ENCODE measurements around the gene UBE2S. TPM values are rescaled to one million over a fixed set of nuclear protein-coding genes. Genes with fewer than 3 reads are reported as not detected.
A peak's percentile ranks its signal among the peaks of the same experiment; 100 is the strongest.
"Not testable (repeated sequence)": the region's sequence is repeated elsewhere in the genome, so short reads cannot be mapped to it uniquely, and the experiment has no call there.

Gene UBE2S
- 10 to 100 TPM; 50.9 to 62.9 TPM for total RNA-seq
- 21.7 TPM for polyA plus RNA-seq (2013, experiment 1 of 2)
- polyA plus RNA-seq (2013, experiment 2 of 2) = 27.0 TPM
- 5.2 to 225 (median 23.9) reads per million in 172 experiments for total RNA-seq

- CTCF ChIA-PET = interaction anchor here (1.2 kb wide), 1 partner anchor 247 kb away, joined by 3 read pairs; no protein-coding TSS in a partner anchor
- not testable (repeated sequence) for H3K27me3 ChIP-seq (ENCODE audit: control insufficient read depth in 1 of 2, insufficient read depth in 2 of 2, low read length in 2 of 2)
These were observed at the start of gene UBE2S for GRCh38 chr19:55407550-55407799. UBE2S (minus strand) TSS chr19:55407788; CDS start chr19:55407589, 199 bp downstream.

GRCh38 chr19:55456347-55456746 lies 48.8 kb upstream of the UBE2S start:
- Mint-ChIP-seq H3K27ac (no peak overlapping the region), H3K4me1 (ENCODE audit: low read depth) (peaks cover 25% of the 10 kb centered on the region), H3K9me3 (no peaks in the 10 kb centered on the region), H3K27me3 (peaks cover 25% of the 10 kb centered on the region), H3K4me3 (peak overlapping the region; percentile 25), H3K36me3 (ENCODE audit: low read depth) (no peaks in the 10 kb centered on the region)
- Histone ChIP-seq H3K9me3 (ENCODE audit: control insufficient read depth in 1 of 2, insufficient read depth in 1 of 2, low read length in 2 of 2) (peaks cover 0 to 7% of the 10 kb centered on the region in 2 experiments), H3K27ac (ENCODE audit: low read depth in 1 of 2, low read length in 2 of 2) (no peak overlapping the region), H3K4me3 (ENCODE audit: low read length) (no peak overlapping the region), H3K4me1 (ENCODE audit: insufficient read depth, low read length) (peaks cover 26% of the 10 kb centered on the region), H3K36me3 (ENCODE audit: insufficient read depth, low read length) (no peaks in the 10 kb centered on the region), H3K27me3 (ENCODE audit: control insufficient read depth in 1 of 2, insufficient read depth in 2 of 2, low read length in 2 of 2) (peaks cover 9 to 12% of the 10 kb centered on the region in 2 experiments)
- CTCF ChIA-PET = no interaction called here
- no peak for TF ChIP-seq CTCF (IDR thresholded peaks at IDR 0.05)
- intact Hi-C loops (cut with DNase I, micrococcal nuclease) = no loop called here
- ATAC-seq (ENCODE audit: poor library complexity) (no peak), DNase-seq (no peak)
- POLR2A ChIA-PET = no interaction called here

More at GRCh38 chr19:55407550-55407799, at the start of gene UBE2S:
- Histone ChIP-seq H3K4me1 (ENCODE audit: insufficient read depth, low read length) (peaks cover 30% of the 10 kb centered on the region), H3K27ac (ENCODE audit: low read depth in 1 of 2, low read length in 2 of 2) (peak within 1 kb of the TSS; percentile 96 to 100), H3K36me3 (ENCODE audit: insufficient read depth, low read length) (peaks cover 27% of the 10 kb centered on the region), H3K4me3 (ENCODE audit: low read length) (peak within 1 kb of the TSS; percentile 61)
- not testable (repeated sequence) for H3K27me3 Mint-ChIP-seq; ATAC-seq (ENCODE audit: poor library complexity); H3K9me3 ChIP-seq (ENCODE audit: control insufficient read depth in 1 of 2, insufficient read depth in 1 of 2, low read length in 2 of 2); DNase-seq; H3K9me3 Mint-ChIP-seq
- Mint-ChIP-seq H3K4me1 (ENCODE audit: low read depth) (peaks cover 29% of the 10 kb centered on the region), H3K36me3 (ENCODE audit: low read depth) (peaks cover 52% of the 10 kb centered on the region), H3K27ac (peak within 1 kb of the TSS; percentile 99), H3K4me3 (peak within 1 kb of the TSS; percentile 94)
- intact Hi-C loops (cut with DNase I, micrococcal nuclease) = loop anchor here in 1 of 2 experiments (5.0 to 10.0 kb wide), 5 partner anchors 55 to 227 kb away; partner anchors contain the start of genes C19orf85, ISOC2, KMT5C and PPP6R1
- POLR2A ChIA-PET = interaction anchor here (0.6 to 2.7 kb wide), 26 partner anchors 8 to 1270 kb away, joined by 3 to 45 read pairs (median 6); partner anchors contain the start of genes FIZ1, HSPBP1, ISOC2 and KMT5C

- peaks cover 12 to 14% of the 10 kb centered on the region in 2 experiments for H3K27me3 ChIP-seq (ENCODE audit: control insufficient read depth in 1 of 2, insufficient read depth in 2 of 2, low read length in 2 of 2)
- no peak overlapping the region for H3K27ac Mint-ChIP-seq
- no peaks in the 10 kb centered on the region for H3K9me3 Mint-ChIP-seq
- no peaks in the 10 kb centered on the region for H3K36me3 ChIP-seq (ENCODE audit: insufficient read depth, low read length)
- peaks cover 29% of the 10 kb centered on the region for H3K27me3 Mint-ChIP-seq
- ChIA-PET CTCF (no interaction called here), POLR2A (no interaction called here)
- no peak overlapping the region for H3K27ac ChIP-seq (ENCODE audit: low read depth in 1 of 2, low read length in 2 of 2)
- H3K4me3 ChIP-seq (ENCODE audit: low read length) = no peak overlapping the region
- ATAC-seq (ENCODE audit: poor library complexity) = no peak
- H3K4me1 Mint-ChIP-seq (ENCODE audit: low read depth) = peaks cover 22% of the 10 kb centered on the region
- TF ChIP-seq CTCF (IDR thresholded peaks at IDR 0.05) = no peak
- DNase-seq = no peak
- intact Hi-C loops (cut with DNase I, micrococcal nuclease) = no loop called here
- no peaks in the 10 kb centered on the region for H3K36me3 Mint-ChIP-seq (ENCODE audit: low read depth)
- peaks cover 25% of the 10 kb centered on the region for H3K4me1 ChIP-seq (ENCODE audit: insufficient read depth, low read length)
- H3K9me3 ChIP-seq (ENCODE audit: control insufficient read depth in 1 of 2, insufficient read depth in 1 of 2, low read length in 2 of 2) = peaks cover 0 to 7% of the 10 kb centered on the region in 2 experiments
- H3K4me3 Mint-ChIP-seq = no peak overlapping the region
These were observed 48.1 kb upstream of the UBE2S start for GRCh38 chr19:55455576-55456235.

Data from CD4-positive, alpha-beta T cell (primary cell).